ENCODE results near the gene LDB2.

DNA sequence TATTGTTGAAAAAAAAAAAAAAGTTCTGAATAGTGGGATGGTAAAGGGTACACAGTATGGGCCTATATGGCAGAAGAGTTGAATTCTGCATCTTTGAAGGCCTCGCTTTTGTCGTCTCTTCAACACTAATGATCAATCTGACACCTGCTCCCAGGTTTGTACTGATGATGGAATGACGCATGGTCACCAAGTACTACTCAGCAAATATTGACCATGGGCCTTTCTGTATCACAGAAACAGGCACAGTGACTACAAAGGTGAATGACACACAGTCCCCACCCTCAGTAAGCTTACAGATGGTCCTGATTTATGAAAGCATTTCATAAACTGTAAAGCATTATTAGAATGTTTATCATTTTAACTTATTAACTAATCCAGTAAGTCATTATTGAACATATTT is 152.6 kb downstream of the LDB2 start:
- TF ChIP-seq MYC (IDR thresholded peaks at IDR 0.05; ENCODE audit: low read depth, low read length): no peak
- TF ChIP-seq, protein P1, sequence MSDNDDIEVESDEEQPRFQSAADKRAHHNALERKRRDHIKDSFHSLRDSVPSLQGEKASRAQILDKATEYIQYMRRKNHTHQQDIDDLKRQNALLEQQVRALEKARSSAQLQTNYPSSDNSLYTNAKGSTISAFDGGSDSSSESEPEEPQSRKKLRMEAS (IDR thresholded peaks at IDR 0.05; ENCODE audit: low read depth, low read length): no peak
